ENCODE data around the gene KISS1.

Gene KISS1

DNA sequence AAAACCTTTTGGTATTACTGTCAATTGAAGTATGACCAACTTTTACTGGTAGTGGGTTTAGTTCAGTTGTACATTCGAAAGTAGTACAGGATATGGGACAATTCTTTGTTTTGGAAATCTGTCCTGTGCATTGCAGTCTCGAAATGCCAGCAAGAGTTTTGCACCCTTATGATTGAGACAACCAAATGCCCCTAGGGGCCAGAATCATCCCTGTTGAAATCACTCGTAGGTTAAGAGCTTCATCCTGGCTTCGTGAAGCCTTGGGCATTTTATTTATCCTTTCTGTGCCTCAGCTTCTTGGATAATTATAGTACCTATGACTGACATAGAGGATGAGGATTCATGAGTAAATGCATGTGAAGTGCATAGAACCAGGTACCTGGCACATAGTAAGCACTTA is 19.9 kb upstream of the KISS1 start:
- TF ChIP-seq, protein P1, sequence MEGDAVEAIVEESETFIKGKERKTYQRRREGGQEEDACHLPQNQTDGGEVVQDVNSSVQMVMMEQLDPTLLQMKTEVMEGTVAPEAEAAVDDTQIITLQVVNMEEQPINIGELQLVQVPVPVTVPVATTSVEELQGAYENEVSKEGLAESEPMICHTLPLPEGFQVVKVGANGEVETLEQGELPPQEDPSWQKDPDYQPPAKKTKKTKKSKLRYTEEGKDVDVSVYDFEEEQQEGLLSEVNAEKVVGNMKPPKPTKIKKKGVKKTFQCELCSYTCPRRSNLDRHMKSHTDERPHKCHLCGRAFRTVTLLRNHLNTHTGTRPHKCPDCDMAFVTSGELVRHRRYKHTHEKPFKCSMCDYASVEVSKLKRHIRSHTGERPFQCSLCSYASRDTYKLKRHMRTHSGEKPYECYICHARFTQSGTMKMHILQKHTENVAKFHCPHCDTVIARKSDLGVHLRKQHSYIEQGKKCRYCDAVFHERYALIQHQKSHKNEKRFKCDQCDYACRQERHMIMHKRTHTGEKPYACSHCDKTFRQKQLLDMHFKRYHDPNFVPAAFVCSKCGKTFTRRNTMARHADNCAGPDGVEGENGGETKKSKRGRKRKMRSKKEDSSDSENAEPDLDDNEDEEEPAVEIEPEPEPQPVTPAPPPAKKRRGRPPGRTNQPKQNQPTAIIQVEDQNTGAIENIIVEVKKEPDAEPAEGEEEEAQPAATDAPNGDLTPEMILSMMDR (IDR thresholded peaks at IDR 0.05): no peak
- Histone ChIP-seq H3K27ac (no peak overlapping the region), H3K27me3 (peaks cover 0 to 27% of the 10 kb centered on the region in 2 donors), H3K4me3 (no peak overlapping the region), H3K36me3 (peaks cover 0 to 9% (median 0%) of the 10 kb centered on the region in 3 donors), H3K4me1 (peaks cover 0 to 11% (median 9%) of the 10 kb centered on the region in 4 donors), H3K9me3 (no peaks in the 10 kb centered on the region)
- DNase-seq: no peak
- intact Hi-C loops (cut with DNase I; ENCODE audit: low total_unique reads): loop anchor here (5.0 kb wide), 1 partner anchor 146 kb away; no protein-coding TSS in a partner anchor

DNA sequence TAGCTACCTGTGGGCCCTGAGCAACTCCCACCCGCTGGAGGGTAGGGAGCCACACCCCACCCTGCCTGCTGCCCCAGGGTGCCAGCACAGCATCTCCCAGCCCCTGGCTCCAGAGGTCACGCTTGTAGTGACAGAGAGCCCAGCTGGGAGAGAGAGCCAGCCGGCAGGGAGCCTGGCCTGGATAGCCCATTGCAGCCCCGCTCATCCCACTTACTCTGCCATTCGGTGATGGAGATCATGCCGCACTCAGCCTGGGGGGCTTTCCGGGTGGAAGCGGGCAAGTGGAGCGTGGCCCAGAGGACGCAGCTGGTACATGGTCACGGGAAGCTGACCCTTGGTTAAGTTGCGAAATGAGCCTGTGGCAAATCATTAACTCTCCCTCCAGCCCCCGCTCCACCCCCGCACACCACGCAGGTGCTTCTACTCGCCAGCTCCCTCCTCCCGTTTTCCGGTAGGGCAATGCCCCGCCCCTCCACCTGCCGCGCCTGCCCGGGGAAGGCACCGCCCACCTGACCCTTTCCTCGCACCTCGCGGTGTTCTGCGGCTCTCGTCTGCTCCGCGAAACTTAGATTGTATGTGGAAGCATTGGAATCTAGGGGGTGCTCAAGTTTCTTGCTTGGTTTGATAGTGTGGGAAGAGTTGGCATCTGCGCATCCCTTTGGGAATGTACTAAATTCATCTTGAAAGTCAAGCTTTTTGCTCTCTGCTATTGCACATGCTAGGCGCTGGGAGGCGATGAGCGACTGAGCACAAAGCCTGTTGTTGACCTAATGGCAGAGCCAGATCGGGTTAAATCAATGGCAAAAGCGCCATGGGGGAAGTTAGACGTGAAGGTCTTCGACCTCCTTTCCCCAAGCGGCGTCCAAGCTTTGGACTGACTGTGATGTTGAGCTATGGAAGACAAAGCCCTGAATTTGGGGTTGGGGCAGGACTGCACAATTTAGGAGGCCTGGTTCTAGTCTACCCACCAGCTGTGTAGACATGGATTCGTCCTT is 17.7 kb upstream of the KISS1 start, which contains the start of gene GOLT1A:
Gene GOLT1A, minus strand, starts transcription at position 321 of the 995 bp plus-strand sequence. Its CDS starts 82 bp downstream, at position 239.
- DNase-seq: peak; percentile 67 to 78
- no peaks in the 10 kb centered on the region for H3K9me3 ChIP-seq
- intact Hi-C loops (cut with DNase I; ENCODE audit: low total_unique reads): no loop called here
- no peaks in the 10 kb centered on the region for H3K36me3 ChIP-seq
- no peak within 1 kb of the TSS for H3K27ac ChIP-seq
- TF ChIP-seq, protein P1 (IDR thresholded peaks at IDR 0.05): peak; percentile 67 to 80
- peak within 1 kb of the TSS in 1 of 2 donors; percentile 17 for H3K4me3 ChIP-seq
- H3K27me3 ChIP-seq: peaks cover 0 to 27% of the 10 kb centered on the region in 2 donors
- peaks cover 0 to 11% (median 9%) of the 10 kb centered on the region in 4 donors for H3K4me1 ChIP-seq

- no peak overlapping the region for H3K4me3 ChIP-seq
- DNase-seq: no peak
- TF ChIP-seq, protein P1 (IDR thresholded peaks at IDR 0.05): no peak
- no peaks in the 10 kb centered on the region for H3K36me3 ChIP-seq
- no peaks in the 10 kb centered on the region for H3K9me3 ChIP-seq
- intact Hi-C loops (cut with DNase I; ENCODE audit: low total_unique reads): no loop called here
- peaks cover 0 to 27% of the 10 kb centered on the region in 2 donors for H3K27me3 ChIP-seq
- H3K27ac ChIP-seq: no peak overlapping the region
- H3K4me1 ChIP-seq: peaks cover 0 to 11% (median 9%) of the 10 kb centered on the region in 4 donors
Measured at GRCh38 chr1:204212715-204213114, 16.4 kb upstream of the KISS1 start.

GRCh38 chr1:204211046-204211445 is 14.8 kb upstream of the KISS1 start:
- intact Hi-C loops (cut with DNase I; ENCODE audit: low total_unique reads): no loop called here
- Histone ChIP-seq H3K27ac (no peak overlapping the region), H3K4me1 (peaks cover 0 to 16% (median 10%) of the 10 kb centered on the region in 4 donors), H3K4me3 (no peak overlapping the region), H3K36me3 (no peaks in the 10 kb centered on the region), H3K27me3 (peaks cover 0 to 35% of the 10 kb centered on the region in 2 donors), H3K9me3 (no peaks in the 10 kb centered on the region)
- DNase-seq: no peak
- TF ChIP-seq, protein P1 (IDR thresholded peaks at IDR 0.05): no peak

GRCh38 chr1:204207136-204207616 is 10.9 kb upstream of the KISS1 start:
- intact Hi-C loops (cut with DNase I; ENCODE audit: low total_unique reads): loop anchor here (5.0 kb wide), 1 partner anchor 45 kb away; no protein-coding TSS in a partner anchor

More at GRCh38 chr1:204207136-204207616, 10.9 kb upstream of the KISS1 start:
- Histone ChIP-seq H3K36me3 (no peaks in the 10 kb centered on the region), H3K9me3 (no peaks in the 10 kb centered on the region), H3K4me3 (no peak overlapping the region), H3K27ac (no peak overlapping the region), H3K27me3 (peaks cover 0 to 38% of the 10 kb centered on the region in 2 donors), H3K4me1 (peaks cover 0 to 5% (median 2%) of the 10 kb centered on the region in 4 donors)
- TF ChIP-seq, protein P1 (IDR thresholded peaks at IDR 0.05): peak; percentile 79 to 81
- peak in 1 of 2 donors; percentile 45 for DNase-seq

Measured in tibial artery (tissue), 4 donors.